NB4 (cell line): ENCODE data around the gene SLC16A9.
A peak's percentile ranks its signal among the peaks of the same experiment; 100 is the strongest.

Experiments
- DNase-seq: peaks from one replicate; pipeline ENCODE4 v3.0.0; 2010; ENCODE audit warnings: low read depth
- H3K4me3 ChIP-seq: one replicate; pipeline ENCODE4 v1.5.1; 2011; ENCODE audit warnings: mild to moderate bottlenecking, low read depth, low read length, moderate library complexity
- CTCF ChIP-seq: IDR thresholded peaks from one replicate; pipeline ENCODE4 v1.5.1; 2012; ENCODE audit warnings: low read depth, low read length
- MYC ChIP-seq: IDR thresholded peaks from 2 replicates; pipeline ENCODE4 v1.6.1; 2011; ENCODE audit warnings: low read depth, low read length
- POLR2A ChIP-seq: IDR thresholded peaks from 2 replicates; pipeline ENCODE4 v1.6.1; 2011; ENCODE audit warnings: mild to moderate bottlenecking; ENCODE audit not compliant: insufficient read length; ENCODE audit errors: extremely low read depth
- TF ChIP-seq, protein P1 (sequence below): IDR thresholded peaks from 2 replicates; pipeline ENCODE4 v1.6.1; 2011; ENCODE audit warnings: low read depth, low read length

The SLC16A9 gene, protein sequence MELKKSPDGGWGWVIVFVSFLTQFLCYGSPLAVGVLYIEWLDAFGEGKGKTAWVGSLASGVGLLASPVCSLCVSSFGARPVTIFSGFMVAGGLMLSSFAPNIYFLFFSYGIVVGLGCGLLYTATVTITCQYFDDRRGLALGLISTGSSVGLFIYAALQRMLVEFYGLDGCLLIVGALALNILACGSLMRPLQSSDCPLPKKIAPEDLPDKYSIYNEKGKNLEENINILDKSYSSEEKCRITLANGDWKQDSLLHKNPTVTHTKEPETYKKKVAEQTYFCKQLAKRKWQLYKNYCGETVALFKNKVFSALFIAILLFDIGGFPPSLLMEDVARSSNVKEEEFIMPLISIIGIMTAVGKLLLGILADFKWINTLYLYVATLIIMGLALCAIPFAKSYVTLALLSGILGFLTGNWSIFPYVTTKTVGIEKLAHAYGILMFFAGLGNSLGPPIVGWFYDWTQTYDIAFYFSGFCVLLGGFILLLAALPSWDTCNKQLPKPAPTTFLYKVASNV

DNA sequence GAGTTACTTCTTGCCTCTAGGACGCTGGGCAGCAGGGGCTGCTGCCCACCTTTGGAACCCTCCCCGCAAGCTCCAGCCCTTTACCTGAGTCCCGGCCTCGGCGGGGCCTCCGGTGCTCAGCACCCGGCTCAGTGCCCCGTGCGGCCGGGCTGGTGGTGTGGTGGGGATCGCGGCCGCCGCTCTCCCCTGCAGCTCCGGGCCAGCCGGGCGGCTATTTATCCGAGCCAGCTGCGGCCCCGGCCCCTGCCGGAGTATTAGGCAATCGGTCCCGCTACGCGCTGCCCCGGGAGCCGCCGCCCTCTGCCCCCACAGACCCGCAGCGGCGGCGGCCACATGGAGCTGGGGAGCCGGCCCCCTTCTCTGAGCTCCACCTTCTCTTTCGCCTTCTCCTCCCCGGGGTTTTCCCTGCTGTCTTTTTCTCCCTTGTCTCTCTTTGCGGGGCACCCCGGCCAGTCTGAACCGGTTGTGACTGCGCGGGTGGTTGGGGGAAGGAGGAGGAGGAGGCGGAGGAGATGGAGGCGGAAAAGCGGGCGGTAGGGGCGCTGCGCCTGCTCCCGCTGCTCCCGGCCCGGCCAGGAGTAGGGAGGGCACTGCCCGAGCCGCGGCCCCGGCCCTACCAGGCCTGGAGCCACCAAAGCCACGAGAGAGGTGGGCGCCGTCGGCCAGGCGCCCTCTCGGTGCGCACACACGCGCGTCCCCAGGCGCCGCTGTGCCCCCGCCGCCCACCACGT, at the start of gene SLC16A9:
Gene SLC16A9 (minus strand): TSS at position 456 of the 731 bp plus-strand sequence. CDS start 25,559 bp downstream, outside the sequence.
- TF ChIP-seq MYC = peak; percentile 55; the same call in 1 of the 2 replicates
- TF ChIP-seq, protein P1, sequence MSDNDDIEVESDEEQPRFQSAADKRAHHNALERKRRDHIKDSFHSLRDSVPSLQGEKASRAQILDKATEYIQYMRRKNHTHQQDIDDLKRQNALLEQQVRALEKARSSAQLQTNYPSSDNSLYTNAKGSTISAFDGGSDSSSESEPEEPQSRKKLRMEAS = peak; percentile 45; the same call in 1 of the 2 replicates
- TF ChIP-seq POLR2A = peak; percentile 15
- TF ChIP-seq CTCF = peak; percentile 25
- DNase-seq = peak; percentile 62
- H3K4me3 ChIP-seq = no peak within 1 kb of the TSS

GRCh38 chr10:59757966-59758365, 48.3 kb upstream of the SLC16A9 start:
- H3K4me3 ChIP-seq = no peak overlapping the region
- TF ChIP-seq POLR2A (no peak), CTCF (no peak), MYC (no peak)
- TF ChIP-seq, protein P1 = no peak
- DNase-seq = no peak

DNA sequence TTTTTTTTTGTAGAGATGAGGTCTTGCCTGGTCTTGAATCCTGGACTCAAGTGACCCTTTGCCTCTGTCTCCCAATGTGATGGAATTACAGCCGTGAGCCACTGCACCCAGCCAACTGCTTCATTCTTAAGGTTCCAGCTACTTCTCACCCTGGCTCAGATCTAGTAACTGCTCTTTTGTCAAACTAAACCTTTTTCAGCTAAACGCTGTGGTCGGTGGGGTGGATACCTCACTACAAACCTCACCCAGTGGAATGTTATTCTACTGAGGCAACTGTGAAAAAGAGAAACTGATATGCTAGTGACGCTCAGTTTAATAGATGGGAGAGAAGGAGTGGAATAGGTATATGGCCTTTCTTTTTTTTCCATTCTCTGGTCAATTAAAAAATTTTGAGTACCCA, 45.3 kb upstream of the SLC16A9 start:
- DNase-seq = no peak
- TF ChIP-seq CTCF = no peak
- no peak for TF ChIP-seq MYC
- TF ChIP-seq, protein P1 = no peak
- no peak for TF ChIP-seq POLR2A
- H3K4me3 ChIP-seq = no peak overlapping the region

DNA sequence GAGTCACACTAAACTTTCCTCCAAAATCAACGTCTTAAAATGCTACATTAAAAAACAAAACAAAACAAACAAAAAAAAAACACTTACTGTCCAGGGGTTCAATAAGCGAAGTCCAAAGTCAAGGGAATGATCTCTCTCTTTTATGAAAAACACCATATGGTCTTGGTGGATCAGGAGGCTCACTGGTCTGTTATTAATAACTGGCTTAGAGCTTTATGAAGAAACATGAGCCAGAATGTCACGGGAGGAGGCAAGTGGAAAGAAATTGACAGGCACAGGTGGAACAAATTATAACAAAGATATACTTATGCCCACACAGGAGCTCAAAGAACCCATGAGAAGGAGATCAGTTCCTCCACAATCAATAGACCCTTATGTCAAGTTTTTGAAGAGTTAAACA, 43.6 kb upstream of the SLC16A9 start, which contains the start of gene MRLN:
Gene MRLN (minus strand): TSS at position 189 of the 400 bp plus-strand sequence.
- TF ChIP-seq CTCF (no peak), MYC (no peak), POLR2A (no peak)
- TF ChIP-seq, protein P1 = no peak
- no peak within 1 kb of the TSS for H3K4me3 ChIP-seq
- no peak for DNase-seq

DNA sequence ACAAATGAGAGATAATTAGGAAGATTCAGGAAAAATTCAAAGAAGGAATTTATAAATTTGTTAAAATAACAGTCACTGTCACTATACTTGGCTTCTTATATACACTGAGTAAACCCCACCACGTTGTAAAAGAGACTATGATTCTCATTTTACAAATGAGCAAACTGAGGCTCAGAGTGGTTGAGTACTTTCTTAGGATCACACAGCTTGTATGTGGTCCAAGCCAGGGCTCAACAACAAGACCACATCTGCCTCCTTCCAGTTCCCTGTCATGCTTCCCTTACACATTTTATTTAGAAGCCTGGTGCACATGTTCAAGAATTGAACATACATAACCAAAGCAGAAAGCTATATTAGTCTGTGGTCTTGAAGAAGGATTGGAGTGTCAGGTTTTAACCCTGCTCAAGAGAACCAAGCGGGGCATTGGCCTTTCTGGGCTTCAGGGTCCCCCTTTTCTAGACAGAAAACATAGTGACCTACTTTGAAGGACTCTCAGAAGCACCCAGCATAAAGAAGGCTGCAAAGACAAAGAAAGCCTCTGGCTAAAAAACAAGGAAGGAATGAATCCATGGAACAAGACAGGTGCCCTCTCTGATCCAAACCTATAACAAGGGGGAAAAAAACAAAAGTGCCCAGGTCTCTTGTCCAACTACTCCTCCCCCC, 42.8 kb upstream of the SLC16A9 start:
- TF ChIP-seq MYC (no peak), POLR2A (no peak), CTCF (no peak)
- TF ChIP-seq, protein P1 = no peak
- H3K4me3 ChIP-seq = no peak overlapping the region
- DNase-seq = no peak
